Thoracic aorta (tissue), 2 donors: Measurements from ENCODE around the gene RIC8A. TPM values are rescaled to one million over a fixed set of nuclear protein-coding genes. Genes with fewer than 3 reads are reported as not detected.

Experiments used
- ATAC-seq: fragments of 150-250 bp; one replicate; pipeline ENCODE4 v1.8.0; 2017; ENCODE audit warnings: low read depth; ENCODE audit not compliant: insufficient number of reproducible peaks, low FRiP score
- DNase-seq: peaks from one replicate; pipeline ENCODE4 v3.0.0-alpha.2; 2020; ENCODE audit warnings: low spot score
- H3K27ac ChIP-seq, 2 donors: fragments of 200-600 bp; sonication (generic); 1 replicate in 1 of 2; 2 replicates in 1 of 2; pipeline ENCODE4 v1.5.1; 2016; ENCODE audit warnings: mild to moderate bottlenecking in 2 of 2, moderate library complexity in 2 of 2
- H3K27me3 ChIP-seq: fragments of 200-600 bp; sonication (generic); replicated peaks from 2 replicates; pipeline ENCODE4 v1.6.0; 2016; ENCODE audit warnings: mild to moderate bottlenecking; ENCODE audit not compliant: insufficient read depth
- H3K36me3 ChIP-seq: fragments of 200-600 bp; sonication (generic); one replicate; pipeline ENCODE4 v1.5.1; 2016
- H3K4me1 ChIP-seq, 2 donors: fragments of 200-600 bp; sonication (generic); 1 replicate in 1 of 2; 2 replicates in 1 of 2; pipeline versions ENCODE4 v1.5.1 to v1.6.0; 2016; ENCODE audit warnings: low read depth in 2 of 2, mild to moderate bottlenecking in 1 of 2; ENCODE audit not compliant: control insufficient read depth in 1 of 2
- H3K4me3 ChIP-seq: fragments of 200-600 bp; sonication (generic); 2 replicates; pipeline ENCODE4 v1.5.1; 2016; ENCODE audit warnings: mild to moderate bottlenecking
- H3K9me3 ChIP-seq: fragments of 200-600 bp; sonication (generic); 2 replicates; pipeline ENCODE4 v1.5.1; 2016
- total RNA-seq, 2 donors: library from RNA; depleted of rRNA; stranded (reverse); fragments of >200 nt; gene quantifications; one replicate each; pipeline versions ENCODE4 v1.1.0 to v1.2.3, GENCODE V29; 2016
- TF ChIP-seq, protein P1 (sequence below): fragments of 200-600 bp; sonication (generic); IDR thresholded peaks from one replicate; pipeline ENCODE4 v1.5.1; 2019; ENCODE audit warnings: antibody characterized with exemption

Gene RIC8A
- total RNA-seq, 2 donors from 2014 or later = 79.4 to 102 TPM

DNA sequence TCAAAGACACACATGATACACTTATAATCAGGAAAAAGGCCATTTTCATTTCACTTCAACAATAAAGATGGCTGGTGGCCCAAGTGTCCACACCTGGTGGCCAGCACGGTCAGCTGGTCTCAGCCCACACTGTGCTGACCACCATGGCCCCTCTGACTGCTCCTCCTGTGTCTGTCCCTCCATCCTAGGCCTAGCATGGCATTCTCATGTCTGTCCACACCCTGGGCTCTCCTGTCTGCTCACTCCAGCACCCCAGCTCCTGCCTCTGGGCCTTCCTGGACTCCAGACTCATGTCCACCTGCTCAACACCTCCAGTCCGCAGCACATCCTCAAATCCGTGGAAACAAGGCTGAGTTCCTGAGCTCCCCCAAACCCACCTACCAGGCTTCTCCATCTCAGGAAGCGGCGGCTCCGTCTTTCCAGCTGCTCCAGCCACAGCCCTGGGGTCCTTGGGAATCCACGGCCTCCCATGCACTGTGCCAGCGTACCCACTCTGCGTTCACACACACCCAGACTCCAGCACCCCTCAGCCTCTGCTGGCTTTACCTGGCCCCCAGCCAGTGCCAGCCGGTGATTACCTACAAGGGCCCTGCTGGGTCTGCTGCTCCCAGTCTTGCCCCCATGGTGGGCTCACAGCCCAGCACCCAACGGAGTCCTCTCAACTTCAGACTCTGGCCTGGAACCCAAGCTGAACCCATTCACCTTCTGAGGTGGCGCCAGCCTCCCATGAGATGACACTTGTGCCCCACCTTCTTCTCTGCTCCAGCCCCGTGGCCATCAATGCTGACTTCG lies 14.7 kb downstream of the RIC8A start:
- no peak overlapping the region for H3K4me3 ChIP-seq
- H3K27ac ChIP-seq = no peak overlapping the region
- H3K36me3 ChIP-seq = peaks cover 7% of the 10 kb centered on the region
- H3K27me3 ChIP-seq = no peaks in the 10 kb centered on the region
- TF ChIP-seq, protein P1, sequence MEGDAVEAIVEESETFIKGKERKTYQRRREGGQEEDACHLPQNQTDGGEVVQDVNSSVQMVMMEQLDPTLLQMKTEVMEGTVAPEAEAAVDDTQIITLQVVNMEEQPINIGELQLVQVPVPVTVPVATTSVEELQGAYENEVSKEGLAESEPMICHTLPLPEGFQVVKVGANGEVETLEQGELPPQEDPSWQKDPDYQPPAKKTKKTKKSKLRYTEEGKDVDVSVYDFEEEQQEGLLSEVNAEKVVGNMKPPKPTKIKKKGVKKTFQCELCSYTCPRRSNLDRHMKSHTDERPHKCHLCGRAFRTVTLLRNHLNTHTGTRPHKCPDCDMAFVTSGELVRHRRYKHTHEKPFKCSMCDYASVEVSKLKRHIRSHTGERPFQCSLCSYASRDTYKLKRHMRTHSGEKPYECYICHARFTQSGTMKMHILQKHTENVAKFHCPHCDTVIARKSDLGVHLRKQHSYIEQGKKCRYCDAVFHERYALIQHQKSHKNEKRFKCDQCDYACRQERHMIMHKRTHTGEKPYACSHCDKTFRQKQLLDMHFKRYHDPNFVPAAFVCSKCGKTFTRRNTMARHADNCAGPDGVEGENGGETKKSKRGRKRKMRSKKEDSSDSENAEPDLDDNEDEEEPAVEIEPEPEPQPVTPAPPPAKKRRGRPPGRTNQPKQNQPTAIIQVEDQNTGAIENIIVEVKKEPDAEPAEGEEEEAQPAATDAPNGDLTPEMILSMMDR = no peak
- DNase-seq (no peak), ATAC-seq (no peak)
- H3K4me1 ChIP-seq = no peaks in the 10 kb centered on the region
- H3K9me3 ChIP-seq = no peaks in the 10 kb centered on the region

DNA sequence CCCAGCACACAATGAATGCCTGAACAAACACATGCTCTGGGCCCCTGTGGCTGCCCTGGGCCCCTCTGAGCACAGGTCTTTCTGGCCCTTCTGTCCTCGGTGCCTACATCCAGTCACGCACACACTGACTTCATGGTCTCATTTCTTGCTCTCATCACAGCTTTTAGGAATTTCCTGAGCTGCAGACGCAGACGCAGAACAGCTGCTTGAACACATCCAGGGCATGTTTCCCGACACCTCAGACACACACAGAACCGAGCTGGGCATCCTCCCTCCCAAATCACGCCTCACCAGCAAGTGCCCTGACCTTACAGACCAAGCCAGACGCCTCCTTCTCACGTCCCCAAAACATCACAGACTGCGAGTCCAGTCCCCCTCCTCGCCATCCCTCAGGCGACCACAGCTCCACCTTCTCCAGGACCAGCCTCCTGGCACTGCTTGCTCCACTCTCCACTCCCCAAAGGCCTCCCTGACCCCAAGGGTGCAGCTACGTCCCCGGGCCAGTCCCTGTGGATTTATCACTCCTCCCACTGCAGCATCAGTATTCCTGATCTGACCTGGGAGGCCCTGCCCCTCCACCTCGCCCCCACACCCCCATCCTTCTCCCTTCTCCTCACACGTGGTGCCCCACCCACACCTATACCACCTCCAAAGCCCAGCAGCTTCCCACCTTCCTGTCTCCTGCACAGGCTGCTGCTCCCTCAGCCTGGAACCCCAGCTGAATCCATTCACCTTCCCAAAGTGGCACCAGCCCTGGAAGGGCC lies 15.7 kb downstream of the RIC8A start:
- ATAC-seq = no peak
- H3K4me3 ChIP-seq = no peak overlapping the region

DNA sequence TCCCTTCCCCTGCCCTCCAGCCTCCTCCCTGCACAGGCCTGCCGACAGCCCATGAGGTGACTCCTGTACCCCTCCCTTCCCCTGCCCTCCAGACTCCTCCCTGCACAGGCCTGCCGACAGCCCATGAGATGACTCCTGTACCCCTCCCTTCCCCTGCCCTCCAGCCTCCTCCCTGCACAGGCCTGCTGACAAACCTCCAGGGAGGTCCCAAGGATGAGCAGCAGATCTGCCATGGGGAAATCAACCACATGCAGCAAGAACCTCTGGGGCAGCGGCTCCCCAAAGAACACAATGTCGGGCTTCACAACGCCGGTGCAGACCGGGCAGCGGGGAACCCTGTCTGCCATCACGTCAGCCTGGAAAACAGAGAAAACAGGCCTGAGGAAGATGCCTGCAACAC lies 16.4 kb downstream of the RIC8A start:
- Histone ChIP-seq H3K4me3 (no peak overlapping the region), H3K36me3 (no peaks in the 10 kb centered on the region), H3K9me3 (no peaks in the 10 kb centered on the region), H3K27ac (no peak overlapping the region), H3K4me1 (no peaks in the 10 kb centered on the region), H3K27me3 (no peaks in the 10 kb centered on the region)
- ATAC-seq = no peak
- TF ChIP-seq, protein P1 = no peak
- DNase-seq = no peak

More for the DNA sequence above, 15.7 kb downstream of the RIC8A start:
- Histone ChIP-seq H3K27ac (no peak overlapping the region), H3K36me3 (peaks cover 4% of the 10 kb centered on the region), H3K27me3 (no peaks in the 10 kb centered on the region), H3K9me3 (no peaks in the 10 kb centered on the region), H3K4me1 (no peaks in the 10 kb centered on the region)
- TF ChIP-seq, protein P1 = no peak
- DNase-seq = no peak

DNA sequence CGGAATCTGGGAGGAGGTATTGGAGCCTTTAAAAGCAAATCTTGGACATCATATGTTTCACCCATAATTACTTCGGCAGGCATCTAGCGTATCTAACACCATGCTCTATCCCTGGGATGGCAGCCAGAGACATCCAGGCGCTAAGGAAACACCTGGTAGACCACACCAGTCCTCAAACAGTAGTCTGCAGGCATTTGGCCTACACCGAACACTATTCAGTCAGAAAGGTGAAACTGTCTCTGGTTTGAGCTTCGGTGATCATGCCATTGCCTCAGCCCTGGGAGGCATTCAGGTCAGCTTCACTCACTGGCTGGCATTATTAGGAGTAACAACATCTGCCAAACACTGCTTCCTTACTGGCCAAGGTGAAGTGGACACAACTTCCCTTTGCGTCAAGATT lies 16.9 kb downstream of the RIC8A start:
- ATAC-seq = no peak

More for the DNA sequence above, 16.9 kb downstream of the RIC8A start:
- Histone ChIP-seq H3K27ac (no peak overlapping the region), H3K4me1 (no peaks in the 10 kb centered on the region), H3K9me3 (no peaks in the 10 kb centered on the region), H3K4me3 (no peak overlapping the region), H3K36me3 (no peaks in the 10 kb centered on the region), H3K27me3 (no peaks in the 10 kb centered on the region)
- no peak for DNase-seq
- TF ChIP-seq, protein P1 = no peak
